K562 (cell line): ENCODE data around the gene C10orf143.
"Not testable (repeated sequence)": the region's sequence is repeated elsewhere in the genome, so short reads cannot be mapped to it uniquely, and the experiment has no call there.

Experiments used
- ATF7 ChIP-seq: fragments of 450-650 bp; IDR thresholded peaks from 2 replicates; pipeline ENCODE4 v1.7.1; 2014; ENCODE audit warnings: mild to moderate bottlenecking, moderate library complexity
- CTCF ChIP-seq, 3 experiments: IDR thresholded peaks in 2 of 3; conservative IDR thresholded peaks in 1 of 3; 2 replicates each; pipeline ENCODE4 v1.5.1; 2011 to 2012; ENCODE audit warnings: low read length in 3 of 3, mild to moderate bottlenecking in 3 of 3, control low read depth in 2 of 3, improper control_type of control experiment in 1 of 3, inconsistent platforms in 1 of 3, low read depth in 1 of 3, mixed read lengths in 1 of 3, moderate library complexity in 1 of 3; ENCODE audit not compliant: insufficient read depth in 2 of 3
- FOXK2 ChIP-seq, 2 experiments: fragments of 450-650 bp; IDR thresholded peaks in 1 of 2; conservative IDR thresholded peaks in 1 of 2; 2 replicates each; pipeline ENCODE4 v1.6.1; 2016; ENCODE audit warnings: low read depth in 2 of 2, mild to moderate bottlenecking in 1 of 2
- GABPA ChIP-seq: fragments of 200-800 bp; sonication (Bioruptor generic); conservative IDR thresholded peaks from 2 replicates; pipeline ENCODE4 v1.6.1; 2016; ENCODE audit warnings: low read depth, missing genetic modification characterization, missing compliant biosample characterization
- HNRNPL ChIP-seq: fragments of 200-400 bp; formaldehyde crosslinking; IDR thresholded peaks from 2 replicates; pipeline ENCODE4 v1.6.1; 2017; ENCODE audit warnings: low read depth, mild to moderate bottlenecking, low read length
- JUND ChIP-seq, 2 experiments: IDR thresholded peaks; 2 replicates in 1 of 2; 3 replicates in 1 of 2; pipeline ENCODE4 v1.6.1; 2011; ENCODE audit warnings: borderline replicate concordance in 2 of 2, low read depth in 2 of 2, low read length in 2 of 2, improper control_type of control experiment in 1 of 2, missing biosample characterization in 1 of 2, missing genetic modification characterization in 1 of 2, missing genetic modification reagents in 1 of 2
- SMAD4 ChIP-seq: fragments of 250-450 bp; sonication (Bioruptor Pico); conservative IDR thresholded peaks from 2 replicates; pipeline ENCODE4 v1.8.0; 2021; ENCODE audit warnings: inconsistent platforms, mild to moderate bottlenecking, moderate library complexity
- SREBF1 ChIP-seq: fragments of 150-350 bp; IDR thresholded peaks from 2 replicates; pipeline ENCODE4 v1.6.1; 2014; ENCODE audit warnings: antibody characterized with exemption, low read depth, low read length, borderline replicate concordance
- USF2 ChIP-seq: sonication (generic); formaldehyde crosslinking; IDR thresholded peaks from 2 replicates; pipeline ENCODE4 v1.5.0; 2020; ENCODE audit warnings: missing genetic modification reagents
- ZBTB1 ChIP-seq: sonication (generic); formaldehyde crosslinking; IDR thresholded peaks from 2 replicates; pipeline ENCODE4 v1.8.1; 2023; ENCODE audit warnings: missing genetic modification reagents, low read depth, mild to moderate bottlenecking, borderline replicate concordance
- TF ChIP-seq, protein P1 (sequence below), 2 experiments: fragments of 450-650 bp; formaldehyde crosslinking in 1 of 2; IDR thresholded peaks; 2 replicates each; pipeline versions ENCODE4 v1.4.0 to v1.6.1; 2014 to 2020; ENCODE audit warnings: mild to moderate bottlenecking in 2 of 2, borderline replicate concordance in 1 of 2, low read depth in 1 of 2
- TF ChIP-seq, protein P2 (sequence below): fragments of 250-450 bp; sonication (Bioruptor Pico); IDR thresholded peaks from 2 replicates; pipeline ENCODE4 v1.8.0; 2022; ENCODE audit warnings: inconsistent platforms

DNA sequence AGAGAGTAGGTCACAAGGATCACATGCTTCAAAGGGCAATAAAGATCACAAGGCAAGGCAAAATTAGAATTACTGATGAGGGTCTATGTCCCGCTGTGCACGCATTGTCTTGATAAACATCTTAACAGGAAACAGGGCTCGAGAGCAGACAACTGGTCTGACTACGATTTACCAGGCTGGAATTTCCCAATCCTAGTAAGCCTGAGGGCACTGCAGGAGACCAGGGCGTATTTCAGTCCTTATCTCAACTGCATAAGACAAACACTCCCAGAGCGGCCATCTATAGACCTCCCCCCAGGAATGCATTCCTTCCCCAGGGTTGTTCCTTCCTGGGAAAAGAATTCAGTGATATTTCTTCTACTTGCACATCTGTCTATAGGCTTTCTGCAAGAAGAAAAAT, 6.9 kb upstream of the C10orf143 start:
- not testable (repeated sequence) for TF ChIP-seq ZBTB1 (CRISPR knock-in tag); JUND (IDR thresholded peaks at IDR 0.05; ENCODE audit: borderline replicate concordance, low read depth, low read length); JUND (tag; IDR thresholded peaks at IDR 0.05; ENCODE audit: borderline replicate concordance, low read depth, low read length); USF2; SREBF1; HNRNPL; SMAD4 (CRISPR knock-in tag); FOXK2 (conservative IDR thresholded peaks at IDR 0.05 in 1 of 2, IDR thresholded peaks at IDR 0.05 in 1 of 2; ENCODE audit: low read depth in 2 of 2); CTCF (IDR thresholded peaks at IDR 0.05 in 2 of 3, conservative IDR thresholded peaks at IDR 0.05 in 1 of 3; ENCODE audit: insufficient read depth in 2 of 3, low read depth in 1 of 3, low read length in 3 of 3); GABPA (tag); ATF7
- TF ChIP-seq, protein P1, sequence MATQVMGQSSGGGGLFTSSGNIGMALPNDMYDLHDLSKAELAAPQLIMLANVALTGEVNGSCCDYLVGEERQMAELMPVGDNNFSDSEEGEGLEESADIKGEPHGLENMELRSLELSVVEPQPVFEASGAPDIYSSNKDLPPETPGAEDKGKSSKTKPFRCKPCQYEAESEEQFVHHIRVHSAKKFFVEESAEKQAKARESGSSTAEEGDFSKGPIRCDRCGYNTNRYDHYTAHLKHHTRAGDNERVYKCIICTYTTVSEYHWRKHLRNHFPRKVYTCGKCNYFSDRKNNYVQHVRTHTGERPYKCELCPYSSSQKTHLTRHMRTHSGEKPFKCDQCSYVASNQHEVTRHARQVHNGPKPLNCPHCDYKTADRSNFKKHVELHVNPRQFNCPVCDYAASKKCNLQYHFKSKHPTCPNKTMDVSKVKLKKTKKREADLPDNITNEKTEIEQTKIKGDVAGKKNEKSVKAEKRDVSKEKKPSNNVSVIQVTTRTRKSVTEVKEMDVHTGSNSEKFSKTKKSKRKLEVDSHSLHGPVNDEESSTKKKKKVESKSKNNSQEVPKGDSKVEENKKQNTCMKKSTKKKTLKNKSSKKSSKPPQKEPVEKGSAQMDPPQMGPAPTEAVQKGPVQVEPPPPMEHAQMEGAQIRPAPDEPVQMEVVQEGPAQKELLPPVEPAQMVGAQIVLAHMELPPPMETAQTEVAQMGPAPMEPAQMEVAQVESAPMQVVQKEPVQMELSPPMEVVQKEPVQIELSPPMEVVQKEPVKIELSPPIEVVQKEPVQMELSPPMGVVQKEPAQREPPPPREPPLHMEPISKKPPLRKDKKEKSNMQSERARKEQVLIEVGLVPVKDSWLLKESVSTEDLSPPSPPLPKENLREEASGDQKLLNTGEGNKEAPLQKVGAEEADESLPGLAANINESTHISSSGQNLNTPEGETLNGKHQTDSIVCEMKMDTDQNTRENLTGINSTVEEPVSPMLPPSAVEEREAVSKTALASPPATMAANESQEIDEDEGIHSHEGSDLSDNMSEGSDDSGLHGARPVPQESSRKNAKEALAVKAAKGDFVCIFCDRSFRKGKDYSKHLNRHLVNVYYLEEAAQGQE (IDR thresholded peaks at IDR 0.05; ENCODE audit: borderline replicate concordance): not testable (repeated sequence)
- TF ChIP-seq, protein P1 (CRISPR knock-in tag; IDR thresholded peaks at IDR 0.05; ENCODE audit: low read depth): not testable (repeated sequence)
- TF ChIP-seq, protein P2, sequence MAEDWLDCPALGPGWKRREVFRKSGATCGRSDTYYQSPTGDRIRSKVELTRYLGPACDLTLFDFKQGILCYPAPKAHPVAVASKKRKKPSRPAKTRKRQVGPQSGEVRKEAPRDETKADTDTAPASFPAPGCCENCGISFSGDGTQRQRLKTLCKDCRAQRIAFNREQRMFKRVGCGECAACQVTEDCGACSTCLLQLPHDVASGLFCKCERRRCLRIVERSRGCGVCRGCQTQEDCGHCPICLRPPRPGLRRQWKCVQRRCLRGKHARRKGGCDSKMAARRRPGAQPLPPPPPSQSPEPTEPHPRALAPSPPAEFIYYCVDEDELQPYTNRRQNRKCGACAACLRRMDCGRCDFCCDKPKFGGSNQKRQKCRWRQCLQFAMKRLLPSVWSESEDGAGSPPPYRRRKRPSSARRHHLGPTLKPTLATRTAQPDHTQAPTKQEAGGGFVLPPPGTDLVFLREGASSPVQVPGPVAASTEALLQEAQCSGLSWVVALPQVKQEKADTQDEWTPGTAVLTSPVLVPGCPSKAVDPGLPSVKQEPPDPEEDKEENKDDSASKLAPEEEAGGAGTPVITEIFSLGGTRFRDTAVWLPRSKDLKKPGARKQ (CRISPR knock-in tag): not testable (repeated sequence)
